ENCODE measurements around the gene ZIC5. TPM values are rescaled to one million over a fixed set of nuclear protein-coding genes. Genes with fewer than 3 reads are reported as not detected.

The ZIC5 gene
- total RNA-seq = 1.6 TPM

GRCh38 chr13:99971576-99972189 is at the start of gene ZIC5:
TSS of gene ZIC5 (minus strand) at chr13:99971767. CDS start at chr13:99971603, 164 bp downstream.
- DNase-seq (ENCODE audit: low spot score in 2 of 2) = peak in 1 of 2 donors; percentile 64
- no peak for FAIRE-seq

GRCh38 chr13:100019780-100020356 is 48.3 kb upstream of the ZIC5 start:
- FAIRE-seq (no peak), DNase-seq (ENCODE audit: low spot score in 2 of 2) (no peak)

- no peak for FAIRE-seq
- DNase-seq (ENCODE audit: low spot score in 2 of 2) = no peak
Observed at GRCh38 chr13:100014621-100015020, 43.1 kb upstream of the ZIC5 start.

- FAIRE-seq (no peak), DNase-seq (ENCODE audit: low spot score in 2 of 2) (no peak)
Observed at GRCh38 chr13:99998261-99998660, 26.7 kb upstream of the ZIC5 start.

- FAIRE-seq (no peak), DNase-seq (ENCODE audit: low spot score in 2 of 2) (no peak)
Observed at GRCh38 chr13:99997702-99998214, 26.2 kb upstream of the ZIC5 start.

- FAIRE-seq = no peak
- DNase-seq (ENCODE audit: low spot score in 2 of 2) = peak in 1 of 2 donors; percentile 15
Observed at GRCh38 chr13:99996381-99996973, 24.9 kb upstream of the ZIC5 start.

- FAIRE-seq (no peak), DNase-seq (ENCODE audit: low spot score in 2 of 2) (peak in 1 of 2 donors; percentile 25)
Observed at GRCh38 chr13:99995589-99996380, 24.2 kb upstream of the ZIC5 start.

- no peak for DNase-seq (ENCODE audit: low spot score in 2 of 2)
- FAIRE-seq = no peak
Observed at GRCh38 chr13:99995104-99995588, 23.6 kb upstream of the ZIC5 start.

GRCh38 chr13:99994638-99995020 is 23.1 kb upstream of the ZIC5 start:
- FAIRE-seq = no peak
- peak in 1 of 2 donors; percentile 7 for DNase-seq (ENCODE audit: low spot score in 2 of 2)

- peak in 1 of 2 donors; percentile 9 for DNase-seq (ENCODE audit: low spot score in 2 of 2)
- FAIRE-seq = no peak
Observed at GRCh38 chr13:99993660-99994637, 22.4 kb upstream of the ZIC5 start.

GRCh38 chr13:99992949-99993351 is 21.4 kb upstream of the ZIC5 start:
- FAIRE-seq (no peak), DNase-seq (ENCODE audit: low spot score in 2 of 2) (no peak)

- FAIRE-seq = no peak
- DNase-seq (ENCODE audit: low spot score in 2 of 2) = no peak
Observed at GRCh38 chr13:99991828-99992775, 20.5 kb upstream of the ZIC5 start.

GRCh38 chr13:99991013-99991827 is 19.7 kb upstream of the ZIC5 start:
- FAIRE-seq (no peak), DNase-seq (ENCODE audit: low spot score in 2 of 2) (no peak)

GRCh38 chr13:99990126-99990977 is 18.8 kb upstream of the ZIC5 start:
- DNase-seq (ENCODE audit: low spot score in 2 of 2) (no peak), FAIRE-seq (no peak)

GRCh38 chr13:99989276-99990125 is 17.9 kb upstream of the ZIC5 start:
- no peak for FAIRE-seq
- no peak for DNase-seq (ENCODE audit: low spot score in 2 of 2)
